ENCODE measurements around the gene TGFB2.

GRCh38 chr1:218431476-218431875, 86.3 kb downstream of the TGFB2 start:
- no peak for TF ChIP-seq CTCF (IDR thresholded peaks at IDR 0.05)
- TF ChIP-seq POLR2A (IDR thresholded peaks at IDR 0.05) = no peak
